ENCODE results near the gene FAAP24.
"Not testable (repeated sequence)": the region's sequence is repeated elsewhere in the genome, so short reads cannot be mapped to it uniquely, and the experiment has no call there.

Gene FAAP24

GRCh38 chr19:32971715-32972540, at the start of gene FAAP24, which contains the start of gene CEP89:
TSS of gene FAAP24 (plus strand) at chr19:32972242. CDS start at chr19:32973197, 955 bp downstream.
TSS of gene CEP89 (minus strand) at chr19:32971958. CDS start at chr19:32971874, 84 bp downstream.
- DNase-seq = peak; percentile 96

GRCh38 chr19:32924200-32924599, 47.8 kb upstream of the FAAP24 start:
- DNase-seq = no peak

GRCh38 chr19:32928806-32929205, 43.2 kb upstream of the FAAP24 start:
- no peak for DNase-seq

- DNase-seq = no peak
These were observed 41.5 kb upstream of the FAAP24 start for GRCh38 chr19:32930567-32930966.

- DNase-seq = no peak
These were observed 38.5 kb upstream of the FAAP24 start for GRCh38 chr19:32933571-32933970.

GRCh38 chr19:32935629-32936028, 36.4 kb upstream of the FAAP24 start:
- DNase-seq = no peak

GRCh38 chr19:32936065-32936464, 36.0 kb upstream of the FAAP24 start:
- DNase-seq = no peak

- DNase-seq = not testable (repeated sequence)
These were observed 30.8 kb upstream of the FAAP24 start for GRCh38 chr19:32941273-32941672.

GRCh38 chr19:32945260-32945659, 26.8 kb upstream of the FAAP24 start:
- DNase-seq = no peak

GRCh38 chr19:32966750-32967149, 5.3 kb upstream of the FAAP24 start:
- no peak for DNase-seq

GRCh38 chr19:32969549-32969948, 2.5 kb upstream of the FAAP24 start:
- no peak for DNase-seq

- no peak for DNase-seq
These were observed 938 bp upstream of the FAAP24 start for GRCh38 chr19:32971012-32971595.

- DNase-seq = no peak
These were observed 4.3 kb downstream of the FAAP24 start for GRCh38 chr19:32976223-32976805.

GRCh38 chr19:32977280-32977679, 5.2 kb downstream of the FAAP24 start:
- no peak for DNase-seq

- DNase-seq = not testable (repeated sequence)
These were observed 5.8 kb downstream of the FAAP24 start for GRCh38 chr19:32977813-32978212.

- DNase-seq = not testable (repeated sequence)
These were observed 7.8 kb downstream of the FAAP24 start for GRCh38 chr19:32979807-32980206.

- DNase-seq = not testable (repeated sequence)
These were observed 10.4 kb downstream of the FAAP24 start for GRCh38 chr19:32982488-32982887.

GRCh38 chr19:32988254-32988653, 16.2 kb downstream of the FAAP24 start:
- DNase-seq = not testable (repeated sequence)

- DNase-seq = no peak
These were observed 16.7 kb downstream of the FAAP24 start for GRCh38 chr19:32988724-32989123.

- DNase-seq = not testable (repeated sequence)
These were observed 23.9 kb downstream of the FAAP24 start for GRCh38 chr19:32995966-32996365.

- DNase-seq = not testable (repeated sequence)
These were observed 25.0 kb downstream of the FAAP24 start for GRCh38 chr19:32997061-32997464.

GRCh38 chr19:32997716-32998355, 25.8 kb downstream of the FAAP24 start:
- no peak for DNase-seq

GRCh38 chr19:32998722-32999121, 26.7 kb downstream of the FAAP24 start:
- no peak for DNase-seq

Measured in GOT3 (cell line).